Kidney (tissue), 14 donors: ENCODE results near the gene ANKS1B. TPM values are rescaled to one million over a fixed set of nuclear protein-coding genes. Genes with fewer than 3 reads are reported as not detected.

ENCODE experiments used
- DNase-seq, 5 donors: peaks; one replicate each; pipeline ENCODE4 v3.0.0-alpha.2; 2013 to 2020
- FAIRE-seq: peaks from 2 replicates; lab custom pipeline; 2012; peaks lifted over from hg19 to GRCh38; lab: Jason Lieb, UNC
- H3K27ac ChIP-seq, 2 donors: one replicate each; pipeline ENCODE4 v1.7.0; 2013; ENCODE audit warnings: low read depth in 2 of 2, low read length in 2 of 2, inconsistent platforms in 1 of 2
- H3K27me3 ChIP-seq: one replicate; pipeline ENCODE4 v1.7.1; 2013; ENCODE audit warnings: low read length, inconsistent platforms; ENCODE audit not compliant: control insufficient read depth, insufficient read depth
- H3K36me3 ChIP-seq, 3 donors: one replicate each; pipeline versions ENCODE4 v1.7.0 to v1.7.1; 2013; ENCODE audit warnings: low read length in 3 of 3, control low read depth in 1 of 3, inconsistent platforms in 1 of 3; ENCODE audit not compliant: insufficient read depth in 3 of 3, control insufficient read depth in 2 of 3
- H3K4me1 ChIP-seq, 3 donors: one replicate each; pipeline versions ENCODE4 v1.7.0 to v1.7.1; 2013; ENCODE audit warnings: low read length in 3 of 3, inconsistent platforms in 1 of 3, low read depth in 1 of 3; ENCODE audit not compliant: control insufficient read depth in 2 of 3, insufficient read depth in 2 of 3
- H3K4me3 ChIP-seq, 3 donors: one replicate each; pipeline versions ENCODE4 v1.7.0 to v1.8.1; 2013; ENCODE audit warnings: low read length in 3 of 3, control low read depth in 1 of 3, inconsistent platforms in 1 of 3
- H3K9ac ChIP-seq, 3 donors: one replicate each; pipeline versions ENCODE4 v1.7.0 to v1.7.1; 2013; ENCODE audit warnings: low read length in 3 of 3, control low read depth in 1 of 3, inconsistent platforms in 1 of 3
- H3K9me3 ChIP-seq, 3 donors: one replicate each; pipeline versions ENCODE4 v1.7.0 to v1.7.1; 2013; ENCODE audit warnings: low read length in 3 of 3, control low read depth in 1 of 3, inconsistent platforms in 1 of 3; ENCODE audit not compliant: control insufficient read depth in 2 of 3, insufficient read depth in 1 of 3
- intact Hi-C: fragments of 100-400 bp; cut with DNase I; formaldehyde crosslinking; loops from one replicate; pipeline ENCODE4 v1.11.1; 2022
- polyA plus RNA-seq: library from polyadenylated mRNA; stranded (reverse); fragments of 350-450 nt; fragmentation: Illumina TruSeq; extraction: RNeasy Lipid Tissue Mini Kit (QIAGEN cat#74804); gene quantifications from one replicate; pipeline ENCODE4 v1.2.3, GENCODE V29; 2014; ENCODE audit warnings: low read depth, low replicate concordance; ENCODE audit not compliant: insufficient read depth
- total RNA-seq: library from RNA; stranded (reverse); fragmentation: NEBNext Ultra II Directional; extraction: Animal tissue kit (Norgen Biotek cat#: 25700); gene quantifications from one replicate; pipeline ENCODE4 v1.2.1, GENCODE V29; 2021
- TF ChIP-seq, protein P1 (sequence below): IDR thresholded peaks from 3 replicates; pipeline ENCODE4 v1.5.1; 2012; ENCODE audit warnings: mild to moderate bottlenecking, moderate library complexity, borderline replicate concordance; ENCODE audit not compliant: insufficient read depth; ENCODE audit errors: extremely low read depth
- donor health status: control.
- donor health status: control.
- donor health status: control.
- donor health status: control.
- donor health status: control.
- donor health status: DM: yes; HTN: yes; CAD: no.
- donor health status: Normal renal cell carcinoma (clear cell type).

The ANKS1B gene
- total and polyA plus RNA-seq, 2 donors from 2014 or later, result 1.7 to 5.8 TPM

DNA sequence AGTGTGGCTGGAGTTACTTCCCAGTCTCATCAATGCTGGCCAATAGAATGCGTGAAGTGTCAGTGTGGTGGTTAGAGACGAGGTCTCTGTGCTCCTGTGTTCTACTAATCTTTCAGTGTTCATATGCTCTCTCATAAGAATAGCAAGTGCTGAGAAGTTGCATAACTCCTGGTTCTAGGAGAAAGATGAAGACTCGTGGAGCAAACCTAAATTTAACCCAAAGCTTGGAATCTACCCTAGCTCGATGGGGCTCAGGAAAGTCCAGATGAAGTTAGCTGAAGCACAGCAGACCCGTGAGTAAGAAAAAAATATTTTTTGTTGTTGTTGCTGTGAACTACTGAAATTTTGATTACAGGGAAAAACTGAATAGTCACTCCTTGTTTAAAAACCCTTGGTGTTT, 927.1 kb downstream of the ANKS1B start:
- no peak for DNase-seq
- H3K36me3 ChIP-seq, result no peaks in the 10 kb centered on the region
- no peaks in the 10 kb centered on the region for H3K27me3 ChIP-seq
- no peak for FAIRE-seq
- no peak overlapping the region for H3K4me3 ChIP-seq
- no peaks in the 10 kb centered on the region for H3K9me3 ChIP-seq
- intact Hi-C loops, result no loop called here
- no peak overlapping the region for H3K27ac ChIP-seq
- no peak overlapping the region for H3K9ac ChIP-seq
- no peaks in the 10 kb centered on the region for H3K4me1 ChIP-seq
- TF ChIP-seq, protein P1, sequence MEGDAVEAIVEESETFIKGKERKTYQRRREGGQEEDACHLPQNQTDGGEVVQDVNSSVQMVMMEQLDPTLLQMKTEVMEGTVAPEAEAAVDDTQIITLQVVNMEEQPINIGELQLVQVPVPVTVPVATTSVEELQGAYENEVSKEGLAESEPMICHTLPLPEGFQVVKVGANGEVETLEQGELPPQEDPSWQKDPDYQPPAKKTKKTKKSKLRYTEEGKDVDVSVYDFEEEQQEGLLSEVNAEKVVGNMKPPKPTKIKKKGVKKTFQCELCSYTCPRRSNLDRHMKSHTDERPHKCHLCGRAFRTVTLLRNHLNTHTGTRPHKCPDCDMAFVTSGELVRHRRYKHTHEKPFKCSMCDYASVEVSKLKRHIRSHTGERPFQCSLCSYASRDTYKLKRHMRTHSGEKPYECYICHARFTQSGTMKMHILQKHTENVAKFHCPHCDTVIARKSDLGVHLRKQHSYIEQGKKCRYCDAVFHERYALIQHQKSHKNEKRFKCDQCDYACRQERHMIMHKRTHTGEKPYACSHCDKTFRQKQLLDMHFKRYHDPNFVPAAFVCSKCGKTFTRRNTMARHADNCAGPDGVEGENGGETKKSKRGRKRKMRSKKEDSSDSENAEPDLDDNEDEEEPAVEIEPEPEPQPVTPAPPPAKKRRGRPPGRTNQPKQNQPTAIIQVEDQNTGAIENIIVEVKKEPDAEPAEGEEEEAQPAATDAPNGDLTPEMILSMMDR, result no peak

- intact Hi-C loops, result no loop called here
- Histone ChIP-seq H3K4me1 (no peaks in the 10 kb centered on the region), H3K36me3 (no peaks in the 10 kb centered on the region), H3K9me3 (no peaks in the 10 kb centered on the region), H3K27me3 (no peaks in the 10 kb centered on the region), H3K9ac (no peak overlapping the region), H3K27ac (no peak overlapping the region), H3K4me3 (no peak overlapping the region)
- TF ChIP-seq, protein P1, result no peak
- DNase-seq (no peak), FAIRE-seq (no peak)
These were observed 928.5 kb downstream of the ANKS1B start for GRCh38 chr12:99056186-99056585.

DNA sequence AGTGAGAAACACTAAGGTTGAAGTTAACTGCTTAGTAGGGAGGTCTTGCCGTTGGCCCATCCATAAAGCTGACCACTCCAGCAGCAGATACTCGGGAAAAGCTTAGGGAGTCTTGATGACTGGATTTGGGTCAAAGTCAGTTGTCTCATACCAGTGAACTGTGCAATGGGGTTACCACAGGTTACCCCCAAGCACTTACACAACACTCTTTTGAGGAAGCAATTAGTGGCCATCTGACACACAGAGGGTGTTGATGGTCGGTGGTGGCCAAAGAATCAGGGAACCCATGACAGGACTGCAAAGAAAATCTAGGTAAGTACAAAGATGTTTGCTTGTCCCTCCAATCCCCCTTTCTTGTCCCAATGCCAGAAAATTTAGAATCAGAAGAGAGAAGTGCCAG, 929.4 kb downstream of the ANKS1B start:
- FAIRE-seq, result no peak

More for the DNA sequence above, 929.4 kb downstream of the ANKS1B start:
- intact Hi-C loops, result no loop called here
- Histone ChIP-seq H3K4me3 (no peak overlapping the region), H3K9me3 (no peaks in the 10 kb centered on the region), H3K27me3 (no peaks in the 10 kb centered on the region), H3K36me3 (no peaks in the 10 kb centered on the region), H3K4me1 (no peaks in the 10 kb centered on the region), H3K27ac (no peak overlapping the region), H3K9ac (no peak overlapping the region)
- TF ChIP-seq, protein P1, result no peak
- DNase-seq, result no peak
